Naive thymus-derived CD4-positive, alpha-beta T cell (primary cell): Measurements from ENCODE around the gene LHCGR. TPM values are rescaled to one million over a fixed set of nuclear protein-coding genes. Genes with fewer than 3 reads are reported as not detected.

Experiments used
- ATAC-seq: fragments of 150-1000 bp; cut with Tn5 transposase; 2 replicates; pipeline ENCODE4 v1.10.0; 2021; ENCODE audit warnings: mild to moderate bottlenecking, moderate library complexity
- CTCF ChIA-PET: fragments of 350-600 bp; sonication (Branson Sonifier 250); formaldehyde crosslinking; loops from one replicate; lab custom pipeline; 2021; ENCODE audit warnings: antibody characterized with exemption; lab: Charles Lee
- POLR2A ChIA-PET: fragments of 350-600 bp; sonication (Branson Sonifier 250); formaldehyde crosslinking; loops from one replicate; lab custom pipeline; 2021; ENCODE audit warnings: antibody characterized with exemption, inconsistent platforms; lab: Charles Lee
- DNase-seq, 9 donors: peaks; one replicate each; pipeline versions ENCODE4 v3.0.0 to v3.0.0-alpha.2; 2020 to 2022; ENCODE audit warnings: mixed read lengths in 1 of 9
- H3K27ac ChIP-seq: one replicate; pipeline ENCODE4 v1.7.0; 2013; ENCODE audit warnings: mild to moderate bottlenecking, low read depth, low read length, moderate library complexity
- H3K27me3 ChIP-seq, 2 donors: one replicate each; pipeline ENCODE4 v1.7.0; 2013; ENCODE audit warnings: low read length in 2 of 2, mild to moderate bottlenecking in 2 of 2, moderate library complexity in 2 of 2; ENCODE audit not compliant: control insufficient read depth in 2 of 2, insufficient read depth in 2 of 2
- H3K36me3 ChIP-seq, 3 experiments: 1 replicate in 2 of 3; 2 replicates in 1 of 3; pipeline ENCODE4 v1.7.0; 2013; ENCODE audit warnings: low read length in 3 of 3, mild to moderate bottlenecking in 3 of 3, moderate library complexity in 1 of 3; ENCODE audit not compliant: insufficient read depth in 3 of 3, control insufficient read depth in 2 of 3
- H3K4me1 ChIP-seq, 2 donors: one replicate each; pipeline ENCODE4 v1.7.0; 2013; ENCODE audit warnings: low read length in 2 of 2, mild to moderate bottlenecking in 2 of 2, moderate library complexity in 1 of 2; ENCODE audit not compliant: control insufficient read depth in 2 of 2, insufficient read depth in 2 of 2
- H3K4me3 ChIP-seq: 2 replicates; pipeline ENCODE4 v1.7.0; 2013; ENCODE audit warnings: mild to moderate bottlenecking, low read length
- H3K9me3 ChIP-seq, 3 experiments: 1 replicate in 2 of 3; 2 replicates in 1 of 3; pipeline ENCODE4 v1.7.0; 2013; ENCODE audit warnings: low read length in 3 of 3; ENCODE audit not compliant: control insufficient read depth in 2 of 3
- H3K27ac Mint-ChIP-seq, 9 donors: one replicate each; pipeline ENCODE4 v1.8.0; 2020 to 2022; ENCODE audit warnings: mixed read lengths in 9 of 9, mild to moderate bottlenecking in 8 of 9, moderate library complexity in 5 of 9, inconsistent platforms in 2 of 9
- H3K27me3 Mint-ChIP-seq, 5 donors: one replicate each; pipeline ENCODE4 v1.8.0; 2021 to 2022; ENCODE audit warnings: mixed read lengths in 5 of 5, mild to moderate bottlenecking in 1 of 5
- H3K36me3 Mint-ChIP-seq, 5 donors: one replicate each; pipeline ENCODE4 v1.8.0; 2020 to 2022; ENCODE audit warnings: mixed read lengths in 5 of 5, mild to moderate bottlenecking in 3 of 5, inconsistent platforms in 1 of 5
- H3K4me1 Mint-ChIP-seq, 7 donors: one replicate each; pipeline ENCODE4 v1.8.0; 2020 to 2022; ENCODE audit warnings: mixed read lengths in 7 of 7, mild to moderate bottlenecking in 3 of 7, inconsistent platforms in 1 of 7
- H3K4me3 Mint-ChIP-seq, 10 donors: one replicate each; pipeline ENCODE4 v1.8.0; 2020 to 2022; ENCODE audit warnings: mild to moderate bottlenecking in 10 of 10, mixed read lengths in 10 of 10, moderate library complexity in 6 of 10, inconsistent platforms in 2 of 10
- H3K9me3 Mint-ChIP-seq, 11 donors: one replicate each; pipeline ENCODE4 v1.8.0; 2020 to 2022; ENCODE audit warnings: mixed read lengths in 11 of 11, mild to moderate bottlenecking in 4 of 11, inconsistent platforms in 1 of 11, moderate library complexity in 1 of 11
- intact Hi-C, 2 donors: fragments of 100-400 bp; cut with micrococcal nuclease; formaldehyde crosslinking; loops; one replicate each; pipeline ENCODE4 v1.15.1; 2023
- polyA plus RNA-seq, 2 donors: library from polyadenylated mRNA; unstranded; fragments of 300-500 nt; fragmentation: Illumina TruSeq; gene quantifications; one replicate each; pipeline ENCODE4 v1.2.3, GENCODE V29; 2021
- total RNA-seq, 6 experiments: library from RNA in 5 of 6; stranded (reverse) in 5 of 6; gene quantifications; 1 replicate in 5 of 6; 2 replicates in 1 of 6; pipeline ENCODE4 v1.2.3 and lab custom pipeline; 2021 to 2026

LHCGR gene
- total and polyA plus RNA-seq, 7 experiments from 2014 or later: not detected

- intact Hi-C loops: no loop called here
- Mint-ChIP-seq H3K36me3 (no peaks in the 10 kb centered on the region), H3K4me3 (no peak overlapping the region), H3K9me3 (peaks cover 0 to 3% (median 0%) of the 10 kb centered on the region in 11 donors), H3K27me3 (peaks cover 7 to 22% (median 13%) of the 10 kb centered on the region in 5 donors), H3K27ac (no peak overlapping the region), H3K4me1 (no peaks in the 10 kb centered on the region)
- CTCF ChIA-PET: no interaction called here
- POLR2A ChIA-PET: interaction anchor here (0.9 kb wide), 1 partner anchor 17 kb away, joined by 3 read pairs; no protein-coding TSS in a partner anchor
- no peaks in the 10 kb centered on the region for H3K36me3 ChIP-seq
- no peak for DNase-seq
- H3K9me3 ChIP-seq: no peaks in the 10 kb centered on the region
- no peak overlapping the region for H3K27ac ChIP-seq
- H3K4me3 ChIP-seq: no peak overlapping the region
- no peaks in the 10 kb centered on the region for H3K4me1 ChIP-seq
- H3K27me3 ChIP-seq: no peaks in the 10 kb centered on the region
- no peak for ATAC-seq
Measured at GRCh38 chr2:48722391-48722790, 33.1 kb downstream of the LHCGR start.

DNA sequence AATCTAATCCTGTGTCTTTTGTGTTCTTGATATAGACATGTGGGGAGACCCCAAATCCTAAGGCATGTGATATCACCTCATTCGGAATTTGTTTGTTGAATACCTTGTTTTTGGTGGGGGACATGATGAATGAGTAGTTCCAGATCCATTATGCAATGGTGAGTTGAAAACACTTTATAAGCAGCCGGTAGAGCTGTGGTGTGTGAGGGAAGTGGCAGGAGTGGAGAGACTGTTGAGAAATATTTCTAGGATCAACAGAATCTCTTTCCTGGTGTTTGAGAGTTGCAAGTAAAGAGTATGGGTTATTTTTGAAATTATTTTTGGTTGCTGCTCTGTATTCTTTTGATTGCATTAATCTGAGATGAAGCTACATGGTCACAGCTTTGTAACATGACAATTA lies 34.4 kb downstream of the LHCGR start:
- Mint-ChIP-seq H3K36me3 (no peaks in the 10 kb centered on the region), H3K4me1 (no peaks in the 10 kb centered on the region), H3K27ac (no peak overlapping the region), H3K9me3 (peaks cover 0 to 3% (median 0%) of the 10 kb centered on the region in 11 donors), H3K4me3 (no peak overlapping the region), H3K27me3 (peaks cover 7 to 28% (median 13%) of the 10 kb centered on the region in 5 donors)
- Histone ChIP-seq H3K36me3 (no peaks in the 10 kb centered on the region), H3K27me3 (no peaks in the 10 kb centered on the region), H3K4me1 (no peaks in the 10 kb centered on the region), H3K27ac (no peak overlapping the region), H3K4me3 (no peak overlapping the region), H3K9me3 (no peaks in the 10 kb centered on the region)
- ATAC-seq: no peak
- no peak for DNase-seq
- ChIA-PET POLR2A (no interaction called here), CTCF (no interaction called here)
- intact Hi-C loops: no loop called here

DNA sequence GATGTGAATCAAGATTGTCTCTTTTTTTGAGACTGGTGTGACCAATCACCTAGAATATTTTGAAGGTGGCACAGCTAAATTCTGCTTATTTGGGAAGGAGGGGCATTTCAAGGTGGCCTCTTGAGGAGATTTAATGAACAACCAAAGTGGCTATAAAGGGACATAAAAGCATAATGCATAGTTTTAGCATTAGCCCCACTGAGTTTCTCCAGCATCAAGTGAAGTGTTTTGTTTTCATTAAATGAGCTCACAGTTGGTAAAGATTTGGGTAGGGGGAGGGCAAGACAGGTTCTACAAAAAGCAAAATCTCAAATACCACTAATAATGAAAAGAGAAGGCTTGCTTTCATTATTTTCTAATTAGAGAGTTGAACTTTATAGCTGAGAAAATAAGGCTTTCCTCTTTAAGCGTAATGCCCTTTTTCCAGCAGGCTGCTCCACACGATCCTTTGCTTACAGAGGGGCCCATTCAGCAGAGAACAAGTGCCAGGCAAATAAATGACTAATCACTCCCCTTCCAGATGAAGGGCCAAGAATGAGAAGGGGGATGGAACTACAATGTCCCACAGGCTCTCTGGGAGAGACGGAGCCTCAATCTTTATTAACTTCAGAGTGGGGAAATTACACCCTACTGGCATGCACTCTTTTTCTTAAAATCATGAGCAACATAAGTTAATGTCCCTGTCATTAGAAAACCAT lies 35.9 kb downstream of the LHCGR start:
- H3K4me1 Mint-ChIP-seq: no peaks in the 10 kb centered on the region
- CTCF ChIA-PET: no interaction called here

DNA sequence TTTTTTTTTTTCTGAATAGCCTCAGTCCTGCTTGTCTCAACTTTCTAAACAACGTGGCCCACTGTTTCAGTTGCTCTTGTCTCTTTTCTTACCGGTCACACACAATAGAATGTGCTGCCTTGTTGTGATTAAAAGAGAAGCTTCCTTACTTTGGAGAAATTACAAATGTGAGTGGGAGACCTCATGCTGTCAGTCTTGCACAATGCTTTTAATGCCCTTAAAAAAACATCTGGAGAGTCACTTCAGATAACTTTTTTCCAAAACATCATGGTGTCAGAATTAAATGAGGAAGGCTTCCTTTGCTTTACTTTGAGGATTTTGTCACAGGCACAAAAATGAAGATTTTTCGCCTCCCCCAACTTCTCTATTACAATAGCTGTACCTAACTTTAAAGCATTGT lies 37.7 kb downstream of the LHCGR start:
- Mint-ChIP-seq H3K27me3 (peaks cover 2 to 40% (median 13%) of the 10 kb centered on the region in 5 donors), H3K9me3 (peaks cover 0 to 3% (median 0%) of the 10 kb centered on the region in 11 donors), H3K36me3 (no peaks in the 10 kb centered on the region), H3K4me3 (no peak overlapping the region), H3K27ac (no peak overlapping the region), H3K4me1 (no peaks in the 10 kb centered on the region)
- DNase-seq: no peak
- H3K4me1 ChIP-seq: no peaks in the 10 kb centered on the region
- H3K27me3 ChIP-seq: peaks cover 0 to 4% of the 10 kb centered on the region in 2 donors
- no peaks in the 10 kb centered on the region for H3K9me3 ChIP-seq
- H3K4me3 ChIP-seq: no peak overlapping the region
- no peak overlapping the region for H3K27ac ChIP-seq
- intact Hi-C loops: no loop called here
- ChIA-PET CTCF (no interaction called here), POLR2A (no interaction called here)
- H3K36me3 ChIP-seq: no peaks in the 10 kb centered on the region
- no peak for ATAC-seq

More for the DNA sequence above, 35.9 kb downstream of the LHCGR start:
- Histone ChIP-seq H3K27me3 (peaks cover 0 to 4% of the 10 kb centered on the region in 2 donors), H3K4me1 (no peaks in the 10 kb centered on the region), H3K36me3 (no peaks in the 10 kb centered on the region), H3K27ac (no peak overlapping the region), H3K9me3 (no peaks in the 10 kb centered on the region), H3K4me3 (no peak overlapping the region)
- no peaks in the 10 kb centered on the region for H3K36me3 Mint-ChIP-seq
- no peak for DNase-seq
- POLR2A ChIA-PET: no interaction called here
- H3K27me3 Mint-ChIP-seq: peaks cover 6 to 29% (median 13%) of the 10 kb centered on the region in 5 donors
- peaks cover 0 to 3% (median 0%) of the 10 kb centered on the region in 11 donors for H3K9me3 Mint-ChIP-seq
- no peak overlapping the region for H3K27ac Mint-ChIP-seq
- ATAC-seq: no peak
- intact Hi-C loops: no loop called here
- no peak overlapping the region for H3K4me3 Mint-ChIP-seq

- POLR2A ChIA-PET: interaction anchor here (0.5 kb wide), 1 partner anchor 249 kb away, joined by 3 read pairs; no protein-coding TSS in a partner anchor
- Mint-ChIP-seq H3K27ac (no peak overlapping the region), H3K9me3 (peaks cover 0 to 3% (median 0%) of the 10 kb centered on the region in 11 donors), H3K4me3 (no peak overlapping the region), H3K27me3 (peaks cover 3 to 45% (median 20%) of the 10 kb centered on the region in 5 donors), H3K36me3 (no peaks in the 10 kb centered on the region), H3K4me1 (peaks cover 0 to 6% (median 0%) of the 10 kb centered on the region in 7 donors)
- Histone ChIP-seq H3K27me3 (peaks cover 0 to 4% of the 10 kb centered on the region in 2 donors), H3K36me3 (no peaks in the 10 kb centered on the region), H3K27ac (no peak overlapping the region), H3K4me3 (no peak overlapping the region), H3K4me1 (no peaks in the 10 kb centered on the region), H3K9me3 (no peaks in the 10 kb centered on the region)
- intact Hi-C loops: no loop called here
- DNase-seq (no peak), ATAC-seq (no peak)
- CTCF ChIA-PET: no interaction called here
Measured at GRCh38 chr2:48715956-48716355, 39.6 kb downstream of the LHCGR start.

- ATAC-seq (no peak), DNase-seq (no peak)
- no peak overlapping the region for H3K4me3 ChIP-seq
- H3K27ac Mint-ChIP-seq: peak overlapping the region in 1 of 9 donors; percentile 2
- ChIA-PET CTCF (no interaction called here), POLR2A (no interaction called here)
- H3K27me3 Mint-ChIP-seq: peaks cover 3 to 42% (median 19%) of the 10 kb centered on the region in 5 donors
- peaks cover 0 to 6% (median 0%) of the 10 kb centered on the region in 7 donors for H3K4me1 Mint-ChIP-seq
- no peaks in the 10 kb centered on the region for H3K36me3 ChIP-seq
- H3K4me3 Mint-ChIP-seq: no peak overlapping the region
- peaks cover 0 to 2% (median 0%) of the 10 kb centered on the region in 11 donors for H3K9me3 Mint-ChIP-seq
- no peaks in the 10 kb centered on the region for H3K36me3 Mint-ChIP-seq
- no peak overlapping the region for H3K27ac ChIP-seq
- H3K9me3 ChIP-seq: no peaks in the 10 kb centered on the region
- peaks cover 0 to 4% of the 10 kb centered on the region in 2 donors for H3K27me3 ChIP-seq
- intact Hi-C loops: no loop called here
- H3K4me1 ChIP-seq: no peaks in the 10 kb centered on the region
Measured at GRCh38 chr2:48715042-48715899, 40.3 kb downstream of the LHCGR start.
